ENCODE measurements around the gene OSTN. TPM values are rescaled to one million over a fixed set of nuclear protein-coding genes. Genes with fewer than 3 reads are reported as not detected.

OSTN gene
- polyA plus RNA-seq, 3 donors = not detected

DNA sequence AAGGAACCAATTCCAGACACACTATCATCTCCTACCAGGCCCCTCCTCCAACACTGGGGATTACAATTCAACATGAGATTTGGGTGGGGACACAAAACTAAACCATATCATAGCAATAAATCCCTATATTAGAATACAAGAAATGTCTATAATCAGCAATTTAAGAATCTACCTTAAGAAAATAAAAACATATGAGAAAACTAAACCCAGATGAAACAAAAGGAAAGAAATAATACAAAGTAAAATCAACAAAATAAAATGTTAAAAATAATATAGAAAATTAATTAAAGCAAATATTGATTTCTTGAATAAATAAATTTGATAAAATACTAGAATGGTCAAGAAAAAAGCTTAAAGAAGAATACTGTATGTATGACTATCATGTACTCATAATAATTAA is 6.1 kb upstream of the OSTN start:
- no peak overlapping the region for H3K27ac Mint-ChIP-seq
- peaks cover 6 to 21% (median 13%) of the 10 kb centered on the region in 7 donors for H3K9me3 Mint-ChIP-seq
- H3K9ac ChIP-seq (ENCODE audit: insufficient read depth, low read length, poor library complexity, severe bottlenecking) = no peak overlapping the region
- no peak overlapping the region for H2AFZ ChIP-seq (ENCODE audit: insufficient read depth, low read depth, low read length, poor library complexity, severe bottlenecking)
- intact Hi-C loops (cut with micrococcal nuclease) = no loop called here
- no peak for DNase-seq
- no peaks in the 10 kb centered on the region for H3K4me1 Mint-ChIP-seq
- H3K9me3 ChIP-seq (replicated peaks in 1 of 2; ENCODE audit: control insufficient read depth in 1 of 2, insufficient read depth in 1 of 2, low read length in 2 of 2) = peaks cover 0 to 11% of the 10 kb centered on the region in 2 donors
- no peak overlapping the region for H3K27ac ChIP-seq (ENCODE audit: low read depth in 1 of 2, low read length in 2 of 2)
- H3K4me1 ChIP-seq (ENCODE audit: control insufficient read depth in 1 of 2, insufficient read depth in 2 of 2, low read length in 2 of 2) = no peaks in the 10 kb centered on the region
- H3K4me2 ChIP-seq (replicated peaks; ENCODE audit: extremely low read depth, low read length, poor library complexity, severe bottlenecking) = no peak overlapping the region
- TF ChIP-seq, protein P1, sequence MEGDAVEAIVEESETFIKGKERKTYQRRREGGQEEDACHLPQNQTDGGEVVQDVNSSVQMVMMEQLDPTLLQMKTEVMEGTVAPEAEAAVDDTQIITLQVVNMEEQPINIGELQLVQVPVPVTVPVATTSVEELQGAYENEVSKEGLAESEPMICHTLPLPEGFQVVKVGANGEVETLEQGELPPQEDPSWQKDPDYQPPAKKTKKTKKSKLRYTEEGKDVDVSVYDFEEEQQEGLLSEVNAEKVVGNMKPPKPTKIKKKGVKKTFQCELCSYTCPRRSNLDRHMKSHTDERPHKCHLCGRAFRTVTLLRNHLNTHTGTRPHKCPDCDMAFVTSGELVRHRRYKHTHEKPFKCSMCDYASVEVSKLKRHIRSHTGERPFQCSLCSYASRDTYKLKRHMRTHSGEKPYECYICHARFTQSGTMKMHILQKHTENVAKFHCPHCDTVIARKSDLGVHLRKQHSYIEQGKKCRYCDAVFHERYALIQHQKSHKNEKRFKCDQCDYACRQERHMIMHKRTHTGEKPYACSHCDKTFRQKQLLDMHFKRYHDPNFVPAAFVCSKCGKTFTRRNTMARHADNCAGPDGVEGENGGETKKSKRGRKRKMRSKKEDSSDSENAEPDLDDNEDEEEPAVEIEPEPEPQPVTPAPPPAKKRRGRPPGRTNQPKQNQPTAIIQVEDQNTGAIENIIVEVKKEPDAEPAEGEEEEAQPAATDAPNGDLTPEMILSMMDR (IDR thresholded peaks at IDR 0.05) = no peak
- peaks cover 0 to 2% (median 0%) of the 10 kb centered on the region in 3 donors for H3K27me3 Mint-ChIP-seq (ENCODE audit: low read depth in 3 of 3)
- H4K20me1 ChIP-seq (ENCODE audit: insufficient read depth, low read length) = no peaks in the 10 kb centered on the region
- H3K79me2 ChIP-seq (ENCODE audit: insufficient read depth, low read length) = no peaks in the 10 kb centered on the region
- no peaks in the 10 kb centered on the region for H3K36me3 ChIP-seq (replicated peaks in 1 of 2; ENCODE audit: control insufficient read depth in 1 of 2, insufficient read depth in 2 of 2, low read length in 2 of 2)
- no peaks in the 10 kb centered on the region for H3K27me3 ChIP-seq (ENCODE audit: control insufficient read depth in 2 of 2, insufficient read depth in 2 of 2, low read length in 2 of 2)
- no peak overlapping the region for H3K4me3 Mint-ChIP-seq
- no peak overlapping the region for H3K4me3 ChIP-seq (replicated peaks in 1 of 3; ENCODE audit: low read depth in 2 of 3, low read length in 3 of 3)
- no peaks in the 10 kb centered on the region for H3K36me3 Mint-ChIP-seq

DNA sequence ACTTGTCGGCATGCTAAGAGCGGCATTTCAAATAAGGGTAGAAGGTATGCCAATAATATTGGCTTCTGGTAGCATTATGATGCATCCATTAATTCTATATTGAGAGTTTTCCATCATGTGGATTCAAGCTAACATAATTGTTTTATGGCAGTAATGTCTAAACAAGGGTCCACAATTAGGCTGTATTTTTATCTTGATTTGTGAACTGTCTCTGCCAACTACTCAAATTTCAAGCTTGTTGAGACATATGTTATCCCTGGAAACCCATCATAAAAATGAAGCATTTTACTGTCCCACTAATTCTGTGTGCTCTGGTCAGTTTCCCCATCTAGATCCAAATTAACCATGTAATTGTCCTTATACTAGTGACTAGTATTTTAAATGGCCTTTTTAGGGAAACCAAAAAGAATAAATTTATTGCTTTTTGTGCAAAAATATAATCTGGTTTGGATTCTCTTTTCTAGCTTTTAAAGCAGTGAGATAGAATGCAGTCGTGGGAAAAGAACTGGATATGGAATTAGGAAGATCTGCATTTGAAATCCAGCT is 1.2 kb upstream of the OSTN start:
- no peak overlapping the region for H3K4me3 Mint-ChIP-seq
- Histone ChIP-seq H3K9me3 (replicated peaks in 1 of 2; ENCODE audit: control insufficient read depth in 1 of 2, insufficient read depth in 1 of 2, low read length in 2 of 2) (peaks cover 0 to under 1% of the 10 kb centered on the region in 2 donors), H3K36me3 (replicated peaks in 1 of 2; ENCODE audit: control insufficient read depth in 1 of 2, insufficient read depth in 2 of 2, low read length in 2 of 2) (no peaks in the 10 kb centered on the region), H3K27me3 (ENCODE audit: control insufficient read depth in 2 of 2, insufficient read depth in 2 of 2, low read length in 2 of 2) (no peaks in the 10 kb centered on the region), H3K4me2 (replicated peaks; ENCODE audit: extremely low read depth, low read length, poor library complexity, severe bottlenecking) (no peak overlapping the region), H3K79me2 (ENCODE audit: insufficient read depth, low read length) (no peaks in the 10 kb centered on the region), H3K4me3 (replicated peaks in 1 of 3; ENCODE audit: low read depth in 2 of 3, low read length in 3 of 3) (no peak overlapping the region), H3K9ac (ENCODE audit: insufficient read depth, low read length, poor library complexity, severe bottlenecking) (no peak overlapping the region), H3K27ac (ENCODE audit: low read depth in 1 of 2, low read length in 2 of 2) (no peak overlapping the region), H4K20me1 (ENCODE audit: insufficient read depth, low read length) (no peaks in the 10 kb centered on the region), H2AFZ (ENCODE audit: insufficient read depth, low read depth, low read length, poor library complexity, severe bottlenecking) (no peak overlapping the region), H3K4me1 (ENCODE audit: control insufficient read depth in 1 of 2, insufficient read depth in 2 of 2, low read length in 2 of 2) (no peaks in the 10 kb centered on the region)
- H3K27me3 Mint-ChIP-seq (ENCODE audit: low read depth in 3 of 3) = peaks cover 0 to 5% (median 3%) of the 10 kb centered on the region in 3 donors
- peaks cover 0 to 4% (median under 1%) of the 10 kb centered on the region in 7 donors for H3K9me3 Mint-ChIP-seq
- no peaks in the 10 kb centered on the region for H3K4me1 Mint-ChIP-seq
- WGBS (ENCODE audit: insufficient coverage) = no CpG with 5 or more reads among the region's 3 CpGs
- TF ChIP-seq, protein P1 (IDR thresholded peaks at IDR 0.05) = no peak
- H3K36me3 Mint-ChIP-seq = no peaks in the 10 kb centered on the region
- intact Hi-C loops (cut with micrococcal nuclease) = no loop called here
- DNase-seq = no peak
- H3K27ac Mint-ChIP-seq = no peak overlapping the region

Measured in CD14-positive monocyte (primary cell).